ENCODE results near the gene WDFY3. TPM values are rescaled to one million over a fixed set of nuclear protein-coding genes. Genes with fewer than 3 reads are reported as not detected.

WDFY3 gene
- total RNA-seq, 1 donor from 2014 or later = 72.4 TPM

- peak in 1 of 2 donors; percentile 59 for DNase-seq (ENCODE audit: low read depth in 2 of 2)
These were observed 166.2 kb downstream of the WDFY3 start for GRCh38 chr4:84800256-84800655.

DNA sequence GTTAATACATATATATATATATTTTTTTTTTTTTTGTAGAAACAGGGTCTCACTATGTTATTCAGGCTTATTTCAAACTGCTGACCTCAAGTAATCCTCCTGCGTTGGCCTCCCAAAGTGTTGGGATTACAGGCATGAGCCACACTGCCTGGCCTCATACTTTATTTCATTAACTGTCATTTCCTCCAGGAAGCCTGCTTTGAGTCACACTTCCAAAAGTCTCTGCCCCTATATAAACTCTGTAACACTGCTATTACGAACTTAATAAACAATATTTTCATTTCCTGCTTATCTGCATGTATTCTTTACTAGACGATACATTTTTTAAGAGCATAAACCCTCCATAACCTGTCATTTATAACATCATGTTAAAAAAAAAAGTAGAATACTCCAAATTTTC lies 167.2 kb downstream of the WDFY3 start:
- DNase-seq (ENCODE audit: low read depth in 2 of 2) = peak; percentile 90 to 91

- peak; percentile 45 to 85 for DNase-seq (ENCODE audit: low read depth in 2 of 2)
These were observed 170.1 kb downstream of the WDFY3 start for GRCh38 chr4:84796394-84796793.

DNA sequence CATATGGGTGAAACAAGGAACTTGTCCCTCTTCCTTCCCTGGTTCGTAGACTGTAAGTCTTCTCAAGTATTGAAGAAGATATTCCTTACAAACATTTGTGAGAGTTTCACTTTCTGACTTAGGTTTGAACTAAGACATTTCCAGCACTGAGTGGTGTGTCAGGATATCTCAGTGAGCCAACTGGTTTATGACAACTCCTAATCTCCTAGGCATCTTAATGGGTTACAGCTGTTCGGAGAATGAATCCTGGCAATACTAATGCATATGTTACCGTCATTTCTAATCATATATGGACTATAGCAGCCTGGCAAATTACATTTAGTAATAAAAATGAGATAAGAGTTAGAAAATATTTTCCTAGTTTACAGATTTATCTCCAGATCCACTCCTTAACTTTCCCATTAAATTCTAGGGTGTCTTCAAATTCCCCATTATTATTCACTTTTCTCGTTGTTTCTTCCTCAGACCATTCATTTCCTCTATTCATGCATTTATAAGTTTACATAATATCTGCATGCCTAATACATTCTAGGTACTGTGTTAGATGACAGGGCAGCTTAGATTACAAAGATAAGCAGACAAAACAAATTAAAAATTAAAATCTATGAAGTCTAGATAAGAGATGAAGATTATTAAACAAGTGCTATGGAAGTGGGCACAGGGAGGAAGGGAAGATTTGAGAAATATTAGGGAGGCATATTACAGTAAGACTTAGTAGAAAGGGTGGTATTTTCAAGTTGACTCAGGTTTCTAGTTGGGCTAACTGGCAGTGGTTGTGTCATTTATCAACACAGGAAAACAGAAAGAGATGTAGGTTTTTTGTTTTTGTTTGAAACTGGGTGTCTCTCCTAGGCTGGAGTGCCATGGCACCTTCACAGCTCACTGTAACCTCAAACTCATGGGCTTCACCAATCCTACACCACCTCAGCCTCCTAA lies 173.9 kb downstream of the WDFY3 start:
- DNase-seq (ENCODE audit: low read depth in 2 of 2) = no peak

DNA sequence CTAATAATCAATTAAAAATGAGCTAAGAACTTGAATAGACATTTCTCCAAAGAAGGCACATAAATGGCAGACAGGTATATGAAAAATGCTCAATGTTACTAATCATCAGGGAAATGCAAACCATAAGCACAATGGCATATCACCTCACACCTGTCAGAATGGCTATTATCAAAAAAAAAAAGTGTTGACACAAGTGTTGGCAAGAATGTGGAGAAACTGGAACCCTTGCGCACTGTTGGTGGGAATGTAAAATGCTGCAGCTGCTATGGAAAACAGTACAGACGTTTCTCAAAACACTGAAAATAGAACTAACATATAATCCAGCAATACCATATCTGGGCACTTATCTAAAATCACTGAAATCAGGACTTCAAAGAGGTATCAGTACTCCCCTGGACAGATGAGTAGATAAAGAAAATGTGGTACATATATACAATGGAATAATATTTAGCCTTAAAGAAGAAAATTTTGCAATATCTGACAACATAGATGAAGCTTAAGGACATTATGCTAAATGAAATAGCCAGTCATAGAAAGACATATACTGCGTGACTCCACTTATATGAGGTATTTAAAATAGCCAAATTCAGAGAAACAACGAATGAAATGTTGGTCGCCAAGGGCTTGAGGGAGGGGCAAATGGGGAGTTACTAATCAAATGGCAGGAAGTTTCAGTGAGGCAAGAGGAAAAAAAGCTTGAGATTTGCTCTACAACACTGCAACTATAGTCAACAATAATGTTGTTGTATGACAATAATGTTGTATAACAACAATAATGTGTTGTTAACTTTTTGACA lies 175.5 kb downstream of the WDFY3 start:
- DNase-seq (ENCODE audit: low read depth in 2 of 2) = no peak

GRCh38 chr4:84786478-84786877 lies 180.0 kb downstream of the WDFY3 start:
- no peak for DNase-seq (ENCODE audit: low read depth in 2 of 2)

DNA sequence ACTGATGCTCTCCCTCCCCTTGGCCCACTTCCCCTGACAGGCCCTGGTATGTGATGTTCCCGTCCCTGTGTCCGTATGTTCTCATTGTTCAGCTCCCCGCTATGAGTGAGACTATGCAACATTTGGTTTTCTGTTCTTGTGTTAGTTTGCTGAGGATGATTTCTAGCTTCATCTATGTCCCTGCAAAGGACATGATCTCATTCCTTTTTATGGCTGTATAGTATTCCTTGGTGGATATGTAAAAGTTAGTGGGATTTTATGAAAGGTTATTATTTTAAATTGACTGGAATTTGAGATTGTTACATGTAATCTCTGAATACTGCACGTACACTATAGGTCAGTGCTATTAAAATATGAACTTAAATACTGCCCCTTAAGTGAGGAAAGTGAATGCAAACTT lies 184.0 kb downstream of the WDFY3 start:
- DNase-seq (ENCODE audit: low read depth in 2 of 2) = no peak

GRCh38 chr4:84780719-84781118 lies 185.8 kb downstream of the WDFY3 start:
- no peak for DNase-seq (ENCODE audit: low read depth in 2 of 2)

GRCh38 chr4:84778041-84778440 lies 188.4 kb downstream of the WDFY3 start:
- no peak for DNase-seq (ENCODE audit: low read depth in 2 of 2)

GRCh38 chr4:84767168-84767567 lies 199.3 kb downstream of the WDFY3 start:
- no peak for DNase-seq (ENCODE audit: low read depth in 2 of 2)

DNA sequence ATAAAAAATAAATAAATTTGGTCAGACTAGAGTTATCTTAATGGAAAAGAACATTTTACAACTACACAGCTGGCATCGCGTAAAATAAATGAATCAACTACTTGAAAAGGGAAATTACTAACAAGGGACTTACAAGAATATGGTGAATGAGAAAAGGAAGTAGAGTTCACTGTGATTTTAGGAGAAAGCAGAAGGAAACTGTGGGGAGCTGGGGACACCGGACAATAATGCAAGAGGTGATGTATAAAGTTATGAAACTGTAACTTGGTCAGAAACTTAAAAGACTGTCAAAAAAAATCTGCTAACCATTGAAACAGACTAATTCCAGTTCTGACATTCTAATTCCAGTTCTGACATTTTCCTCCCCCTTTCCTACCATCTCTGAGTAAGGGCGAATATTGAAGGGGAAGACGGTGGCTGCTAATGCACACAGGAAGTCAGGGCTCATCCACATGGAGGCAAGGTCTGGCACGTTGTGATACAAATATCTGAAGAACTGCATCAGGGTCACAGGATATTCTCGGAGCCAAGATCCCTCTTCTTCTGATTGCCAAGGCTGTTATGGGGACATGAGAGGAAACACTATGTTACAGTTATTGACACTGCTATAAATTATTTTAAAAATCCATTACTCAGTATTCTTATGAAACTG lies 213.0 kb downstream of the WDFY3 start:
- peak in 1 of 2 donors; percentile 2 for DNase-seq (ENCODE audit: low read depth in 2 of 2)

- peak in 1 of 2 donors; percentile 10 for DNase-seq (ENCODE audit: low read depth in 2 of 2)
These were observed 214.8 kb downstream of the WDFY3 start for GRCh38 chr4:84751707-84752106.

DNA sequence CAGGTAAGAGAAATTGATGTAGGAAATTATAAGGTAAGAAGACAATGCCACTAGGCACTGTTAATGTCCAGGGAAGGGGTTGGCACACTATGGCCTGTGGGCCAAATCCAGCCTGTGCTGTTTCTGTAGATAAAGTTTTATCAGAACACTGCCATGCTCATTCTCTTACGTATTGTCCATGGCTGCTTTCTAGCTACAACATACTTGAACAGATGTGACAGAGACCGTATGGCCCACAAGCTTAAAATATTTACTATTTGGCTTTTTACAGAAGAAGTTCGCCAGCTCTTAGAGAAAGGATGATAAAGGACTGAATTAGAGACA lies 215.6 kb downstream of the WDFY3 start:
- DNase-seq (ENCODE audit: low read depth in 2 of 2) = no peak

GRCh38 chr4:84750260-84750959 lies 216.1 kb downstream of the WDFY3 start:
- DNase-seq (ENCODE audit: low read depth in 2 of 2) = peak; percentile 65 to 66

DNA sequence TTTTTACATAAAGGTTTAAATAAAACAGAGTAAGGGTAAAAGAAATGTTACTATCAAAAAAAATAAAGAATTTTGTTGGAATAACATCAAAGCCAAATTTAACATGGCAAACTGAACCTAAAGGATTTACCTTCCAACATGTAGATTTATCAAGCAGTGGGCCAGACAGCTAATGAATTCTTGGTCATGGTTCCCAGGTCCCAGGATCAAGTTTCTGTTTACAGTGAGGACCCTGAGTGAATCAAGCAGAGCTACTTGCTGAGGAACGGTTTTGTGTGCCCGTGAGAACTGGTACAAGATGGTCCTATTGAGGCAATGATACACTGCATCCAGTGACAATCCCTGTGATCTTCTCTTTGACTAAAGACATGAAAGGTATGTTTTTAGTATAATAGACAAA lies 226.4 kb downstream of the WDFY3 start:
- DNase-seq (ENCODE audit: low read depth in 2 of 2) = no peak

- DNase-seq (ENCODE audit: low read depth in 2 of 2) = no peak
These were observed 227.9 kb downstream of the WDFY3 start for GRCh38 chr4:84738622-84739021.

DNA sequence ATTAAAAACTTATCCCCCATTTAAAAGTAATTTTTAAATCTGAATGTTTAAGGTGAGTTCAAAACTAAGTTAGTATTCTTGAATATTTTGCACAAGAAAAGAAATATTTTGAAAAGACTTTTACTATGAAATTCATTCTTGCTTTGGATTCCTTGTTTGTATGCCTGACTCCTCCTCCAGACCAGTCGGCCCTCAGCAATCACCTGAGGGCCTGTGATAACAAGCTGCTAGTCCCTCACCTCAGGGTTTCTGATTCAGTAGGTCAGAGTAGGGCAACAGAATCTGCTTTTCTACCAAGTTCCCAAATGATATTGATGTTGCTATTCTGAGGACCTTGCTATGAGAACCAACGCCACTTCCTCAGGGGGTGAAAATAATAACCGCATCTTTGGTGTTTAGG lies 228.8 kb downstream of the WDFY3 start:
- no peak for DNase-seq (ENCODE audit: low read depth in 2 of 2)

DNA sequence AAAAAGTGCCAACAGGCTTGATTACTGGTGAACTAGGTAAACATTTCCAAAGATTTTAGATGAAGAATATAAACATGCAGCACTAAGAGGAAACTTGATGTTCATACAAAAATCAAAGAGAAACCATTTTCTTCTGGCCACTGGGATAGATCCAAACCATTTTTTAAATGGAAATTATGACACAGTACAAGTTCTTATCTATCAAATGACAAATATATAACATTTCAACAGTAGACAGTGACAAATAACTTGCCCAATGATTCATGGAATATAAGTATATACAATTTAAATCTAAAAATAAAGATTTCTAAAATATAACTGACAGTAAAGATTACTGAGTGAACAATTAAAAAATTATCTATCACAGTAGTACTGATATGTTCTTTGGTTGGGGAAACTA lies 232.5 kb downstream of the WDFY3 start:
- no peak for DNase-seq (ENCODE audit: low read depth in 2 of 2)

- DNase-seq (ENCODE audit: low read depth in 2 of 2) = no peak
These were observed 233.0 kb downstream of the WDFY3 start for GRCh38 chr4:84733343-84734033.

- DNase-seq (ENCODE audit: low read depth in 2 of 2) = no peak
These were observed 236.1 kb downstream of the WDFY3 start for GRCh38 chr4:84730375-84730774.

GRCh38 chr4:84727491-84727890 lies 239.0 kb downstream of the WDFY3 start:
- peak in 1 of 2 donors; percentile 8 for DNase-seq (ENCODE audit: low read depth in 2 of 2)
